ENCODE data around the gene LSR. TPM values are rescaled to one million over a fixed set of nuclear protein-coding genes. Genes with fewer than 3 reads are reported as not detected.
A peak's percentile ranks its signal among the peaks of the same experiment; 100 is the strongest.

The LSR gene
- total RNA-seq, 1 donor from 2014 or later: 74.1 TPM

DNA sequence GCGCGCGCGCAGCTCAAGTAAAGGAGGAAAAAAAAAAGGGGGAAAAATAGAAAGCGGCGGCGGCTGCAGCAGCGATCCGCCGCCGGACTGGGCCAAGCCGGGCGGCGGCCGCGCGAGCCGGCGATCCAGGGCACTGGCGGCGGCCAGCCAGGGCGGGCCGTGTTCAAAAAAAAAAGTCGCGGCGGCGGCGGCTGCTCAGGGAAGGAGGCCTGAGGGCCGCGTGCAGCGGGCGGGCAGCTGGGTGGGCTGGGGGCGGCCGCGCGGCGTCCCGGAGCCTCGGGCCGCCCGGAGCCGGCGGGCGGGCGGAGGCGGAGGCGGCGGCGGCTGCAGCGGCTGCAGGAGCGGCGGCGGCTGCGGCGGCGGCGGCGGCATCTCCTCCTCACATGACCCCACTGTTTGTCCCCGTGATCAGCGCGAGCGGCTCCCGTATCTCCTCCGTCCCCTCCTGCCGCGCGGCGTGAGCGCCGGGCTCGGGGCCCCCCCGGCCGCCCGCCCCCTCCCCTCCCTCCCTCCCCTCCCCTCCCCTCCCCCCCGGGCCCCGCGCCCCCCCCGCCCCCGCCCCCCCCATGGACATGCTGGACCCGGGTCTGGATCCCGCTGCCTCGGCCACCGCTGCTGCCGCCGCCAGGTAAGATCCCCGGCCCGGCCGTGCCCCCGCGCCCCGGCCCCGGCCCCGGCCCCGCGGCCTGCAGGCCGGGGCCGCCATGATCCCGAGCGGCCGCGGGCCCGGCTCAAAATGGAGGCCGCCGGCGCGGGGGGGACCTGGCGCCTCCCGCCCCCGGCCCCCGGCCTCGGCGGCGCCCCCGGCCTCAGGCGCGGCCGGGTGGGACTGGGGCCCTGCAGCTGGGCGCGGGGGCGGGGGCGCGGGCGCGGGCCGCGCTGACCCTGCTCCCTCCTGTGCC is 20.0 kb downstream of the LSR start, which contains the start of gene USF2:
TSS of gene USF2 (plus strand) at position 427 of the 902 bp plus-strand sequence. CDS start at position 567, 140 bp downstream.
- Histone ChIP-seq H3K27ac (peak within 1 kb of the TSS; percentile 93), H3K36me3 (peaks cover 55% of the 10 kb centered on the region), H3K9me3 (no peaks in the 10 kb centered on the region), H3K4me1 (peaks cover 52% of the 10 kb centered on the region), H3K4me3 (peak within 1 kb of the TSS; percentile 90), H3K27me3 (ENCODE audit: low read depth) (no peaks in the 10 kb centered on the region)
- ATAC-seq: no peak
- DNase-seq: peak; percentile 86
- no peak for TF ChIP-seq CTCF (IDR thresholded peaks at IDR 0.05)
- intact Hi-C loops (cut with DNase I): no loop called here

- Histone ChIP-seq H3K27me3 (ENCODE audit: low read depth) (no peaks in the 10 kb centered on the region), H3K36me3 (peaks cover 57% of the 10 kb centered on the region), H3K9me3 (no peaks in the 10 kb centered on the region), H3K27ac (peak overlapping the region; percentile 88), H3K4me1 (peaks cover 45% of the 10 kb centered on the region), H3K4me3 (peak overlapping the region; percentile 66)
- peak; percentile 92 for DNase-seq
- peak; percentile 85 for TF ChIP-seq CTCF (IDR thresholded peaks at IDR 0.05)
- peak; percentile 68 to 74 for ATAC-seq
- intact Hi-C loops (cut with DNase I): no loop called here
Measured at GRCh38 chr19:35269438-35270117, 20.8 kb downstream of the LSR start.

GRCh38 chr19:35270381-35270811 is 21.6 kb downstream of the LSR start:
- intact Hi-C loops (cut with DNase I): no loop called here
- no peaks in the 10 kb centered on the region for H3K9me3 ChIP-seq
- peaks cover 37% of the 10 kb centered on the region for H3K4me1 ChIP-seq
- H3K27ac ChIP-seq: no peak overlapping the region
- H3K36me3 ChIP-seq: peaks cover 60% of the 10 kb centered on the region
- DNase-seq: no peak
- H3K4me3 ChIP-seq: peak overlapping the region; percentile 66
- no peak for ATAC-seq
- no peaks in the 10 kb centered on the region for H3K27me3 ChIP-seq (ENCODE audit: low read depth)
- no peak for TF ChIP-seq CTCF (IDR thresholded peaks at IDR 0.05)

GRCh38 chr19:35271546-35271945 is 22.7 kb downstream of the LSR start:
- TF ChIP-seq CTCF (IDR thresholded peaks at IDR 0.05): no peak
- Histone ChIP-seq H3K4me3 (no peak overlapping the region), H3K9me3 (no peaks in the 10 kb centered on the region), H3K36me3 (peaks cover 68% of the 10 kb centered on the region), H3K27me3 (ENCODE audit: low read depth) (no peaks in the 10 kb centered on the region), H3K27ac (no peak overlapping the region), H3K4me1 (peaks cover 25% of the 10 kb centered on the region)
- intact Hi-C loops (cut with DNase I): no loop called here
- no peak for ATAC-seq
- DNase-seq: no peak

DNA sequence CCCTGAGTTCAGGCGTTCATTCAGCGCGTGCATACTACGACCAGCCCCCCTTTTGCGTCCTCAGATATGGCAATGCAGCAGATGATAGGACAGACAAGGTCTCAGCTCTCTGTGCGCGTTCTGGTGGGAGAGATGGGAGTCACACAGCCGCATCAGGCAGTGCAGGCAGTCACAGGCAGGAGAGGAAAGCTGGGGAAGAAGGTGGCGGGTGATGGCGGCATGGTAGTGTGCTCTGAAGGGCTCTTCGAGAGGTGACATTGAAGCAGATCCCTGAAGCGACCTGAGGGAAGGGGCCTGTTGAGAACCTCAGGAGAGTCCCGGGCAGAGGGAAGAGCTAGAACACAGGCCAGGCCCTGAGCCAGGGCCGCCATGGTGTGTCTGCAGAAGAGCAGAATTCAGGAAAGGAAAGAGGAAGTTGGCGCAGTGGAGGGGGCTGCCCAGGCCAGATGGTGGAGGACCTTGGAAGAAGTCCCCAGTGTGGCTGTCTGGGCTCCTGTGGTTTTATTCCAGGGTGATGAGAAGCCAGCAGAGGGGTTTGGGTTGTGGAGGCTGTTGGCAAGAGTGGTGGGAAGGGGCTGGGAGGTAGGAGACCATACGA is 23.4 kb downstream of the LSR start:
- intact Hi-C loops (cut with DNase I): no loop called here
- ATAC-seq (no peak), DNase-seq (no peak)
- Histone ChIP-seq H3K4me3 (no peak overlapping the region), H3K36me3 (peaks cover 74% of the 10 kb centered on the region), H3K27ac (no peak overlapping the region), H3K9me3 (no peaks in the 10 kb centered on the region), H3K27me3 (ENCODE audit: low read depth) (no peaks in the 10 kb centered on the region), H3K4me1 (peaks cover 19% of the 10 kb centered on the region)
- no peak for TF ChIP-seq CTCF (IDR thresholded peaks at IDR 0.05)
